Adrenal gland (tissue), 12 donors: ENCODE results near the gene RXFP3. TPM values are rescaled to one million over a fixed set of nuclear protein-coding genes. Genes with fewer than 3 reads are reported as not detected.
"Not testable (repeated sequence)": the region's sequence is repeated elsewhere in the genome, so short reads cannot be mapped to it uniquely, and the experiment has no call there.

Experiments used
- DNase-seq, 7 donors: peaks; one replicate each; pipeline ENCODE4 v3.0.0-alpha.2; 2019 to 2020
- H3K27ac ChIP-seq, 5 donors: fragments of 200-600 bp; sonication (generic) in 4 of 5; 1 replicate in 3 of 5; 2 replicates in 2 of 5; pipeline versions ENCODE4 v1.5.1 to v1.8.0; 2016 to 2020; ENCODE audit warnings: mild to moderate bottlenecking in 1 of 5
- H3K27me3 ChIP-seq: fragments of 200-600 bp; 2 replicates; pipeline ENCODE4 v1.8.0; 2021
- H3K36me3 ChIP-seq, 2 donors: fragments of 200-600 bp; replicated peaks in 1 of 2; 1 replicate in 1 of 2; 2 replicates in 1 of 2; pipeline versions ENCODE4 v1.5.1 to v1.8.0; 2018 to 2022
- H3K4me1 ChIP-seq, 2 donors: fragments of 200-600 bp; replicated peaks in 1 of 2; 1 replicate in 1 of 2; 2 replicates in 1 of 2; pipeline versions ENCODE4 v1.5.1 to v1.8.0; 2018 to 2021
- H3K4me3 ChIP-seq, 4 donors: fragments of 200-600 bp; sonication (generic) in 3 of 4; one replicate each; pipeline ENCODE4 v1.5.1; 2016 to 2018
- H3K9me3 ChIP-seq, 3 donors: fragments of 200-600 bp; sonication (generic) in 1 of 3; replicated peaks in 1 of 3; 1 replicate in 2 of 3; 2 replicates in 1 of 3; pipeline versions ENCODE4 v1.5.1 to v1.8.0; 2016 to 2021
- CTCF ChIP-seq, 6 experiments: fragments of 450-650 bp in 4 of 6; fragments of 200-600 bp in 2 of 6; sonication (generic) in 1 of 6; IDR thresholded peaks; 1 replicate in 5 of 6; 2 replicates in 1 of 6; pipeline versions ENCODE4 v1.5.1 to v1.8.0; 2016 to 2021; ENCODE audit warnings: antibody characterized with exemption in 6 of 6, mild to moderate bottlenecking in 2 of 6, moderate library complexity in 1 of 6
- POLR2A ChIP-seq, 2 donors: fragments of 450-650 bp; IDR thresholded peaks; one replicate each; pipeline ENCODE4 v1.6.1; 2017; ENCODE audit warnings: antibody characterized with exemption in 2 of 2, mild to moderate bottlenecking in 2 of 2, moderate library complexity in 1 of 2
- WGBS, 4 donors: extraction: QIAGEN DNeasy Blood & Tissue Kit in 2 of 4; methylation state at CpG; one replicate each; pipeline versions ENCODE4 v1.1.5 to v1.1.7; 2013 to 2017; 5-methylcytosine and 5-hydroxymethylcytosine counted together
- intact Hi-C, 2 donors: fragments of 100-400 bp; cut with DNase I; formaldehyde crosslinking; loops; one replicate each; pipeline versions ENCODE4 v1.14.1 to v1.15.0; 2022 to 2023
- polyA plus RNA-seq, 3 donors: library from polyadenylated mRNA; stranded (reverse); fragments of 200-250 nt in 2 of 3; fragments of 350-450 nt in 1 of 3; fragmentation: Illumina TruSeq in 1 of 3; extraction: RNeasy Lipid Tissue Mini Kit (QIAGEN cat#74804) in 1 of 3; gene quantifications; one replicate each; pipeline ENCODE4 v1.2.3, GENCODE V29; 2013 to 2014
- total RNA-seq, 9 donors: library from RNA; depleted of rRNA in 4 of 9; stranded (reverse); fragments of >200 nt in 4 of 9; fragments of 120-200 nt in 1 of 9; fragmentation: NEBNext Ultra II Directional in 1 of 9; extraction: Animal tissue kit (Norgen Biotek cat#: 25700) in 1 of 9; gene quantifications; one replicate each; pipeline versions ENCODE4 v1.1.0 to v1.2.4, GENCODE V29; 2013 to 2023
- donor health status: healthy with polysubstance abuse.
- donor health status: Bipolar disorder and iron deficiency.
- donor health status: DM: yes; HTN: yes; CAD: no.
- donor health status: DM: no; HTN: no; CAD: no.
- donor health status: DM: no; HTN: no; CAD: no.
- donor health status: DM: yes; HTN: yes; CAD: no.

RXFP3 gene
- total and polyA plus RNA-seq, 12 donors = 0.14 to 9.7 (median 0.63) TPM; not detected in 4

GRCh38 chr5:33941090-33941489 is 4.9 kb downstream of the RXFP3 start:
- intact Hi-C loops = no loop called here
- Histone ChIP-seq H3K36me3 (no peaks in the 10 kb centered on the region), H3K4me3 (no peak overlapping the region), H3K9me3 (no peaks in the 10 kb centered on the region), H3K27ac (no peak overlapping the region), H3K27me3 (peaks cover 19% of the 10 kb centered on the region), H3K4me1 (peaks cover 0 to 18% of the 10 kb centered on the region in 2 donors)
- DNase-seq = no peak
- no peak for TF ChIP-seq CTCF (IDR thresholded peaks at IDR 0.05)
- TF ChIP-seq POLR2A (IDR thresholded peaks at IDR 0.05) = no peak
- 78 to 89% (median 88%) methylated on average over 5 of the region's 5 CpGs for WGBS, 4 donors

- Histone ChIP-seq H3K27me3 (no peaks in the 10 kb centered on the region), H3K36me3 (no peaks in the 10 kb centered on the region), H3K4me1 (no peaks in the 10 kb centered on the region), H3K9me3 (no peaks in the 10 kb centered on the region), H3K27ac (no peak overlapping the region), H3K4me3 (no peak overlapping the region)
- TF ChIP-seq POLR2A (IDR thresholded peaks at IDR 0.05) (no peak), CTCF (IDR thresholded peaks at IDR 0.05) (no peak)
- WGBS, 4 donors = 86 to 93% (median 89%) methylated on average over 7 to 12 of the region's 12 CpGs
- no peak for DNase-seq
- intact Hi-C loops = loop anchor here in 1 of 2 donors (5.0 kb wide), 1 partner anchor 322 kb away; no protein-coding TSS in a partner anchor
These were observed 8.5 kb downstream of the RXFP3 start for GRCh38 chr5:33944543-33945132.

GRCh38 chr5:33952175-33952574 is 16.0 kb downstream of the RXFP3 start:
- H3K4me3 ChIP-seq, H3K4me1 ChIP-seq, H3K27me3 ChIP-seq, H3K9me3 ChIP-seq, H3K27ac ChIP-seq, intact Hi-C loops, H3K36me3 ChIP-seq, DNase-seq: not testable (repeated sequence)
- WGBS, 4 donors = 63 to 69% (median 67%) methylated on average over 5 of the region's 5 CpGs

GRCh38 chr5:33957577-33958150 is 21.5 kb downstream of the RXFP3 start:
- Histone ChIP-seq H3K27me3 (no peaks in the 10 kb centered on the region), H3K4me1 (no peaks in the 10 kb centered on the region), H3K9me3 (no peaks in the 10 kb centered on the region), H3K36me3 (no peaks in the 10 kb centered on the region), H3K27ac (no peak overlapping the region), H3K4me3 (no peak overlapping the region)
- intact Hi-C loops = no loop called here
- DNase-seq = no peak
- 62 to 75% (median 67%) methylated on average over 2 of the region's 2 CpGs for WGBS, 4 donors
- TF ChIP-seq POLR2A (IDR thresholded peaks at IDR 0.05) = no peak
- no peak for TF ChIP-seq CTCF (IDR thresholded peaks at IDR 0.05)

GRCh38 chr5:33958176-33958575 is 22.0 kb downstream of the RXFP3 start:
- Histone ChIP-seq H3K27ac (no peak overlapping the region), H3K27me3 (no peaks in the 10 kb centered on the region), H3K36me3 (no peaks in the 10 kb centered on the region), H3K9me3 (no peaks in the 10 kb centered on the region), H3K4me1 (no peaks in the 10 kb centered on the region), H3K4me3 (no peak overlapping the region)
- TF ChIP-seq CTCF (IDR thresholded peaks at IDR 0.05) (no peak), POLR2A (IDR thresholded peaks at IDR 0.05) (no peak)
- no peak for DNase-seq
- WGBS, 4 donors = 60 to 70% (median 65%) methylated on average over 2 of the region's 2 CpGs
- intact Hi-C loops = no loop called here
